Endothelial cell (in vitro differentiated cells): ENCODE measurements around the gene OR6A2. TPM values are rescaled to one million over a fixed set of nuclear protein-coding genes. Genes with fewer than 3 reads are reported as not detected.

ENCODE experiments used
- DNase-seq: peaks from one replicate; pipeline ENCODE4 v3.0.0; 2021; ENCODE audit warnings: low spot score
- H3K27ac Mint-ChIP-seq: one replicate; pipeline ENCODE4 v1.8.0; 2021; ENCODE audit warnings: mixed read lengths, inconsistent platforms; ENCODE audit not compliant: unreplicated experiment
- H3K27me3 Mint-ChIP-seq: one replicate; pipeline ENCODE4 v1.8.0; 2021; ENCODE audit warnings: mild to moderate bottlenecking, moderate library complexity, mixed read lengths, inconsistent platforms; ENCODE audit not compliant: unreplicated experiment
- H3K36me3 Mint-ChIP-seq: one replicate; pipeline ENCODE4 v1.8.0; 2021; ENCODE audit warnings: mild to moderate bottlenecking, low read depth, mixed read lengths, inconsistent platforms; ENCODE audit not compliant: unreplicated experiment
- H3K4me1 Mint-ChIP-seq: one replicate; pipeline ENCODE4 v1.8.0; 2021; ENCODE audit warnings: mild to moderate bottlenecking, mixed read lengths, inconsistent platforms; ENCODE audit not compliant: unreplicated experiment
- H3K4me3 Mint-ChIP-seq: one replicate; pipeline ENCODE4 v1.8.0; 2021; ENCODE audit warnings: mild to moderate bottlenecking, mixed read lengths, inconsistent platforms; ENCODE audit not compliant: unreplicated experiment
- H3K9me3 Mint-ChIP-seq: one replicate; pipeline ENCODE4 v1.8.0; 2021; ENCODE audit warnings: mixed read lengths, inconsistent platforms; ENCODE audit not compliant: unreplicated experiment
- total RNA-seq: library from RNA; stranded (reverse); fragmentation: NEBNext Ultra II Directional; extraction: Animal tissue kit (Norgen Biotek cat#: 25700); gene quantifications from one replicate; pipeline ENCODE4 v1.2.1, GENCODE V29; 2021; ENCODE audit not compliant: unreplicated experiment
- TF ChIP-seq, protein P1 (sequence below): fragments of 200-600 bp; sonication (generic); IDR thresholded peaks from one replicate; pipeline ENCODE4 v1.5.0; 2021; ENCODE audit warnings: antibody characterized with exemption; ENCODE audit not compliant: unreplicated experiment

OR6A2 gene
- total RNA-seq, 1 donor from 2014 or later, result 0.51 TPM

DNA sequence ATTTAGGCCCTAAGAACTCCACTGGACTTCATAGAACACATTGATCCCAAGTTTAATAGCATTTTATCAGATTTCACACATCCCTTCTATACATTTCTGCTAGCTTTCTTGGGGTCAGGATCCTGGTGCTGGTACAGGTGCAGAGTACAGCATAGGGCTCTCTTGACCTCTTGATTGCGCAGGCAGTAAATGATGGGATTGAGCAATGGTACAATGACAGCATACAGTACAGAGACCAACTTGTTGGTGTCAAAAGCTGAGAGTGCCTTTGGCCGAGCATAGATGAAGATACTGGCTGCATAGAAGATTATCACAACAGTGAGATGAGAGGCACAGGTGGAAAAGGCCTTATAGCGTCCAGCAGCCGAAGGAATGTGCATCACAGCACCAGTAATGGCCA is 4.8 kb downstream of the OR6A2 start:
- Mint-ChIP-seq H3K27me3 (no peaks in the 10 kb centered on the region), H3K4me1 (no peaks in the 10 kb centered on the region), H3K9me3 (no peaks in the 10 kb centered on the region), H3K4me3 (no peak overlapping the region), H3K36me3 (no peaks in the 10 kb centered on the region), H3K27ac (no peak overlapping the region)
- DNase-seq, result no peak
- TF ChIP-seq, protein P1, sequence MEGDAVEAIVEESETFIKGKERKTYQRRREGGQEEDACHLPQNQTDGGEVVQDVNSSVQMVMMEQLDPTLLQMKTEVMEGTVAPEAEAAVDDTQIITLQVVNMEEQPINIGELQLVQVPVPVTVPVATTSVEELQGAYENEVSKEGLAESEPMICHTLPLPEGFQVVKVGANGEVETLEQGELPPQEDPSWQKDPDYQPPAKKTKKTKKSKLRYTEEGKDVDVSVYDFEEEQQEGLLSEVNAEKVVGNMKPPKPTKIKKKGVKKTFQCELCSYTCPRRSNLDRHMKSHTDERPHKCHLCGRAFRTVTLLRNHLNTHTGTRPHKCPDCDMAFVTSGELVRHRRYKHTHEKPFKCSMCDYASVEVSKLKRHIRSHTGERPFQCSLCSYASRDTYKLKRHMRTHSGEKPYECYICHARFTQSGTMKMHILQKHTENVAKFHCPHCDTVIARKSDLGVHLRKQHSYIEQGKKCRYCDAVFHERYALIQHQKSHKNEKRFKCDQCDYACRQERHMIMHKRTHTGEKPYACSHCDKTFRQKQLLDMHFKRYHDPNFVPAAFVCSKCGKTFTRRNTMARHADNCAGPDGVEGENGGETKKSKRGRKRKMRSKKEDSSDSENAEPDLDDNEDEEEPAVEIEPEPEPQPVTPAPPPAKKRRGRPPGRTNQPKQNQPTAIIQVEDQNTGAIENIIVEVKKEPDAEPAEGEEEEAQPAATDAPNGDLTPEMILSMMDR, result no peak

DNA sequence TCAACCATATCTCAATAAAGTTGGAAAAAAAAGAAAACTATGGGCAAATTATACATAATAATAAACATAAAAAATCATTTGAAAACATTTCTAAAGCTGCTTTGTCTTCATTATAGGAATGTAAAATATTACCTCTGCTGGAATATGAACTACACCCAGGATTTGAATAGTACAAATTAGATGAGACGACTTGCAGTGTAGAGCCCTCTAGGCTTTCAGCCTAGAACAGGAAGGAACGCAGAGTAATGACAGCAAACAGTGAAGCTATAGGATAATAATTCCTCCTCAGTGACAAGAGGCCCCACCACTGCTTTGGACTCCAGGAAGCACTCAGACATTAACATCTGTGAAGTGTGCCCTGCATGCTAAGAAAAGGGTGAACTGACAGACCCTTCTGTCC is 8.9 kb downstream of the OR6A2 start:
- DNase-seq, result no peak
- TF ChIP-seq, protein P1, result no peak
- Mint-ChIP-seq H3K9me3 (no peaks in the 10 kb centered on the region), H3K27ac (no peak overlapping the region), H3K4me1 (no peaks in the 10 kb centered on the region), H3K27me3 (no peaks in the 10 kb centered on the region), H3K4me3 (no peak overlapping the region), H3K36me3 (no peaks in the 10 kb centered on the region)

DNA sequence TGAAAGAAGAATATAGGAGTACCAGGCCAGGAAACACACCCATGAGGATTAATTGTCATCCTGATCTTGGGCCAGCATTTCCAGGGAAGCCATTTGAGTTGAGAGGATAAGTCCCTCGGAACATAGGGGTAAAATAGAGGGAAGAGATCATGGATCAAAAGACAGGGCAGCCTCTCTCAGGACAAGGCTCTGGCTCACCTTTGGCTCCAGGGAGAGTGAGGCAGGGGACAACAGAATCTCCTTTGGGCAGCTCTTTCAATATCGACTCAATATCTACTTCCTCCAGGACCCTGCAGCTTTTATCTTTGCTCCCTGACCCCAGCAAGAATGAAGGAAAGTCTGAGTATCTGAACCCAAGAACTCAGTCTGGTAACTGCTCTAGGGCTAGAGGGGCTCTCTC is 16.8 kb downstream of the OR6A2 start, which contains the start of gene OR2AG1:
OR2AG1 (plus strand) TSS at position 301 of the 400 bp plus-strand sequence. CDS start 2,018 bp downstream, outside the sequence.
- H3K4me1 Mint-ChIP-seq, result no peaks in the 10 kb centered on the region
- H3K9me3 Mint-ChIP-seq, result no peaks in the 10 kb centered on the region
- no peak within 1 kb of the TSS for H3K4me3 Mint-ChIP-seq
- no peaks in the 10 kb centered on the region for H3K36me3 Mint-ChIP-seq
- no peak within 1 kb of the TSS for H3K27ac Mint-ChIP-seq
- no peaks in the 10 kb centered on the region for H3K27me3 Mint-ChIP-seq
- TF ChIP-seq, protein P1, result no peak
- no peak for DNase-seq

DNA sequence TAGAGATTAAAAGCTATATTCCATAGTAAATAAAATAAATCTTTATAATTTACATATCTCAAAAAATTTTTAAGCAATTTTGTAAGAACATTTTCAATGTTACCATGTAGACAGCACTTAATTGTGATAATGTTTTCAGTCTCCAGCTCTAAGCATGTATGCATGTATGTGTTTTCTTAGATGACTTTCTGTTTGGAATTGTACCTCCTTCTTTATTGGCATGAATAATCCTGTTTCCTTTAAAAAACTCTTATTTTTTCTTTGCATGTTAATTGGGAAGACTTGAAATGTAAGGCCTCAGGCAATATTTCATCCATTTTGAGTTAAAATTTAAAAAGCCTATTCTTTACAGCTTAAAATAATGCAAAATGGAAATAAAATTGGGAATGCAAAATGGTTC is 18.7 kb downstream of the OR6A2 start:
- H3K36me3 Mint-ChIP-seq, result no peaks in the 10 kb centered on the region
- no peaks in the 10 kb centered on the region for H3K9me3 Mint-ChIP-seq
- DNase-seq, result no peak
- no peaks in the 10 kb centered on the region for H3K4me1 Mint-ChIP-seq
- H3K27me3 Mint-ChIP-seq, result no peaks in the 10 kb centered on the region
- no peak overlapping the region for H3K27ac Mint-ChIP-seq
- no peak overlapping the region for H3K4me3 Mint-ChIP-seq
- TF ChIP-seq, protein P1, result no peak

DNA sequence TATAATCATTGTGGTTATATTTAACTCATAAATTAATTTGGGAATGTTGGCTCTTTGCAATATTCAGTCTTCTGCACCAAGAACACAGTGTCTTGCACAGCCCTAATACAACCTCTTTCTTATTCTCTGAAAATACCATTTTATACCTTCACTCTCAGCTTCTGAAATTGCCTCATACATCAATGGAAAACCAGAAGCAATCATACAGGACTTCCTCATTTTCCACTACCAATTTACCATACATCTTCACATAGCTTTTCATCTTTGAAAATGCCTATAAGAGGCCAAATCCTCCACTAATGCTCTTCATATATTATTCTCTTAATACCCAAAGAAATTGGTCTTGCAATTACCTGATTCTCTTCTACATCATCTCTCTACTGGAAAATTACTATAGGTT is 21.0 kb downstream of the OR6A2 start:
- Mint-ChIP-seq H3K27me3 (no peaks in the 10 kb centered on the region), H3K4me1 (no peaks in the 10 kb centered on the region), H3K4me3 (no peak overlapping the region), H3K9me3 (no peaks in the 10 kb centered on the region), H3K36me3 (no peaks in the 10 kb centered on the region), H3K27ac (no peak overlapping the region)
- TF ChIP-seq, protein P1, result no peak
- no peak for DNase-seq
